T-helper 17 cell (primary cell): ENCODE data around the gene LINC01488. TPM values are rescaled to one million over a fixed set of nuclear protein-coding genes. Genes with fewer than 3 reads are reported as not detected.

Source experiments
- ATAC-seq: fragments of 150-1000 bp; cut with Tn5 transposase; 2 replicates; pipeline ENCODE4 v1.10.0; 2021; ENCODE audit warnings: mild to moderate bottlenecking, moderate library complexity
- DNase-seq, 3 donors: peaks; one replicate each; pipeline versions ENCODE4 v3.0.0 to v3.0.0-alpha.2; 2020 to 2021
- H3K9me3 ChIP-seq: one replicate; pipeline ENCODE4 v1.7.0; 2013; ENCODE audit warnings: low read length, mild to moderate bottlenecking; ENCODE audit not compliant: control insufficient read depth, poor library complexity, severe bottlenecking
- H3K27ac Mint-ChIP-seq: one replicate; pipeline ENCODE4 v1.8.0; 2022; ENCODE audit warnings: mild to moderate bottlenecking, moderate library complexity, mixed read lengths
- H3K27me3 Mint-ChIP-seq: one replicate; pipeline ENCODE4 v1.8.0; 2022; ENCODE audit warnings: mixed read lengths
- H3K36me3 Mint-ChIP-seq: one replicate; pipeline ENCODE4 v1.8.0; 2022; ENCODE audit warnings: low read depth, mixed read lengths
- H3K4me1 Mint-ChIP-seq: one replicate; pipeline ENCODE4 v1.8.0; 2022; ENCODE audit warnings: mild to moderate bottlenecking, mixed read lengths
- H3K4me3 Mint-ChIP-seq: one replicate; pipeline ENCODE4 v1.8.0; 2022; ENCODE audit warnings: mild to moderate bottlenecking, moderate library complexity, mixed read lengths
- total RNA-seq, 4 donors: library from RNA in 2 of 4; stranded (reverse) in 2 of 4; gene quantifications; one replicate each; pipeline ENCODE4 v1.2.3 and lab custom pipeline; 2022 to 2026

LINC01488 gene
- total RNA-seq (not detected), total RNA-seq (lab: John Stamatoyannopoulos, UW) (0 reads per million in 2 donors)

GRCh38 chr11:69481393-69481844 lies at the start of gene LINC01488:
Gene LINC01488 (plus strand): TSS chr11:69481663.
- no peaks in the 10 kb centered on the region for H3K9me3 ChIP-seq
- ATAC-seq (no peak), DNase-seq (no peak)
- Mint-ChIP-seq H3K27me3 (peaks cover 4% of the 10 kb centered on the region), H3K36me3 (no peaks in the 10 kb centered on the region), H3K27ac (no peak within 1 kb of the TSS), H3K4me3 (no peak within 1 kb of the TSS), H3K4me1 (no peaks in the 10 kb centered on the region)

DNA sequence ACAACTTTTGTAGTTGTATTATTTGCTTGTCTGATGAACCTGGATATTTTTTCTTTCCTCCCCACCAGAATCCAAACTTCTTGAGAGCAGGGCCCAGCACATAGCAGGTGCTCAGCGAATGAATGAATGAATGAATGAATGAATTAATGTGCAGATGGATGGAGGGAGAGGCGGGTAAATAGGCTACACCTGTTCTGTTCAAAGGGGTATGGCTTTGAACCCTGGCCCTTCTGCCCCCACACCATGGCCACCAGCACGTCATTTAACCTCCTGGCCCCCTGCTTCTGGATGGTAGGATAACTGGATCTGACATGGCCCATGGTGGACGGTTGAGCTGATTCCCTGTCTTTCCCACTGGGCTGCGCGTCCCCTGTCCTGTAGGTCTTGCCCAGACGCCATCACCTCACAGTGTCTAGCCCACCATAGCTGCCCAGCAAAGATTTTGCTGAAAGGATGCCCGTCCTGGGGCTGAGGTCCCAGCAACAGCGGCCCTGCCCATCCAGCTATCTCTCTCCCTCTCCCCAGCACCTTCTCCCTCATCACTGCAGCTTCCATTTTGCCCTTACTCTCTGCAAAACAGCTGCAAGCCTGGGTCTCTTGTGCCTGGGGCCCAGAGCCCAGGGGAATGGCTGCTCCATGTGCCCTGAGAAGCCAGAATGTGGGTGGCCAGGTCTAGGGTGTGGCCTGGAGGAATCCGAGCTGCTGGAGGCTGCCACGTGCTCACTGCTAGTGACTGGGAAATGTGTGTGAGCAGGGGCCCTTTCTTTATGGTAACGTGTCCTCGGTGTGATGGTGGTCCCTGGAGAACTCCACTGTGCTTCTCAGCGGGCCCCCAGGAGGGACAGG lies 49.3 kb upstream of the LINC01488 start:
- DNase-seq (no peak), ATAC-seq (no peak)
- peaks cover 7% of the 10 kb centered on the region for H3K4me1 Mint-ChIP-seq
- H3K27me3 Mint-ChIP-seq: peaks cover 49% of the 10 kb centered on the region
- H3K4me3 Mint-ChIP-seq: no peak overlapping the region
- peaks cover 5% of the 10 kb centered on the region for H3K36me3 Mint-ChIP-seq
- H3K27ac Mint-ChIP-seq: no peak overlapping the region
- no peaks in the 10 kb centered on the region for H3K9me3 ChIP-seq

GRCh38 chr11:69433741-69434140 lies 47.7 kb upstream of the LINC01488 start:
- Mint-ChIP-seq H3K27ac (no peak overlapping the region), H3K27me3 (peaks cover 40% of the 10 kb centered on the region), H3K4me1 (peaks cover 7% of the 10 kb centered on the region), H3K4me3 (no peak overlapping the region), H3K36me3 (peaks cover 5% of the 10 kb centered on the region)
- no peak for DNase-seq
- H3K9me3 ChIP-seq: no peaks in the 10 kb centered on the region
- no peak for ATAC-seq

DNA sequence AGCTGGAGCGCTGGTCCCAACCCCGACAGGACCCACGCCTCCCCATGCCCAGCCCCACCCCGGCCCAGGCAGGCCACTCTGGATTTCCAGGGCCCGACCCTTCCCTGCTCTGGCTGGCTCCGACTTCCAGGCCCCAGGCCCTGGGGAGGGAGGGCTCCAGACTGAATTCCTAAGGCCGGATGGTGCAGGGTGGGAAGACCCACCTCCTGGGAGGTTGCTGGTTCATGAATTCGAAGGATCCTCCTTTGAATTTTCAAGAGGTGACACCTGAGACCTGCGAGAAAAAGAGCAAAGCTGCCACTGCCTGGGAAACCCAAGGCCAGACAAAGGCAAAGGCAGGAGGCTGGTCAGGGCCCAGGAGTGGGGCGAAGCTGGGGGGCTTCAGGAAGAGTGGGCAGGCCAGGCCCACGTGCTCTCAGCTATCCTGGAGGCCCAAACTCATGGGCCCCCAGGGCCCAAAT lies 47.0 kb upstream of the LINC01488 start:
- H3K27ac Mint-ChIP-seq: no peak overlapping the region
- H3K36me3 Mint-ChIP-seq: peaks cover 5% of the 10 kb centered on the region
- ATAC-seq: no peak
- DNase-seq: no peak
- H3K4me3 Mint-ChIP-seq: no peak overlapping the region
- H3K27me3 Mint-ChIP-seq: peaks cover 39% of the 10 kb centered on the region
- H3K4me1 Mint-ChIP-seq: peaks cover 7% of the 10 kb centered on the region
- no peaks in the 10 kb centered on the region for H3K9me3 ChIP-seq

- H3K9me3 ChIP-seq: no peaks in the 10 kb centered on the region
- Mint-ChIP-seq H3K27me3 (peaks cover 44% of the 10 kb centered on the region), H3K4me3 (no peak overlapping the region), H3K27ac (no peak overlapping the region), H3K36me3 (peaks cover 5% of the 10 kb centered on the region), H3K4me1 (peaks cover 7% of the 10 kb centered on the region)
- DNase-seq: no peak
- no peak for ATAC-seq
Observed at GRCh38 chr11:69435161-69435986, 46.1 kb upstream of the LINC01488 start.

GRCh38 chr11:69436041-69436982 lies 45.2 kb upstream of the LINC01488 start:
- peaks cover 5% of the 10 kb centered on the region for H3K36me3 Mint-ChIP-seq

DNA sequence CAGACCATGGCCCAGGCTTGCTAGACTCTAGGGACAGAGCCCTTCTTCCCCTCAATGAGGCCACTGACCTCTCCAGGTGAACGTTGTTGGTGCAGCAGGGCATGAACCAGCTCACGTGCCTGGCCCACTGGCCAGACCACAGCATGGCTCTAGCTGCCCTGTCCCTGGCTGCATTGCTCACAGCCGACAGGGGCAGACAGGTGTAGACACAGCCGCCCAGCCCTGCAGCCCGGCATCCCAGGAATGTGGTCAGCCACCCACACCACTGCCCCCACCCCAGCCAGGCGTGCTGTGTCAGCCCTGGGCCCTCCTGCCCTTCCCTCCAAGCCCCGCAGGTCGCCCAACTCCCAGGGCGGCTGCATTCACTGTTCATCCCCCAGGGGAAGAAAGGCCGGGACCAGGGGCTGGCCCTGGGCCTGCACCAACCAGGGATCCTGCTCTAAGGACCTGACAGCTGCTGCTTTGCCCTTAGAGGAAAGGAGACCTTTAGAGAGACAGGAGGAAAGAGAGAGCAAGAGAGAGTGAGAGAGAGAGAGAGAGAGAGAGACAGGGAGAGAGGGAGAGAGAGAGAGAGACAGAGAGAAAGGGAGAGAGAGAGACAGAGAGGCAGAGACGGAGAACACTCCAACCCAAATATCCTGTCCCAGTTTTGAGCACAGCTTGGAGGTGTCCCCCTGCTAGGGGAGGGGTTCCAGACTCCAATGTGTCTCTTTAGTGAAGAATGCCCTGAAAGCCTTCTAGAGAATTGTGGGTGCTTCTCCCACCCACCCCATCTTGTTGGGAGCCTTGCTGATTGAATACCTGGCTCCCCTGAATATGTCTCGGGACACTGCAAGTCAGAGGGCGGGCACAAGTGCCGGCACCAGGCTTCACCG lies 44.2 kb upstream of the LINC01488 start:
- no peak for DNase-seq
- peaks cover 5% of the 10 kb centered on the region for H3K36me3 Mint-ChIP-seq
- H3K9me3 ChIP-seq: no peaks in the 10 kb centered on the region
- H3K27me3 Mint-ChIP-seq: peaks cover 37% of the 10 kb centered on the region
- no peak overlapping the region for H3K27ac Mint-ChIP-seq
- peaks cover 4% of the 10 kb centered on the region for H3K4me1 Mint-ChIP-seq
- no peak for ATAC-seq
- no peak overlapping the region for H3K4me3 Mint-ChIP-seq

More at GRCh38 chr11:69436041-69436982, 45.2 kb upstream of the LINC01488 start:
- no peak for DNase-seq
- ATAC-seq: no peak
- Mint-ChIP-seq H3K4me3 (no peak overlapping the region), H3K27me3 (peaks cover 41% of the 10 kb centered on the region), H3K27ac (no peak overlapping the region), H3K4me1 (peaks cover 5% of the 10 kb centered on the region)
- no peaks in the 10 kb centered on the region for H3K9me3 ChIP-seq

- Mint-ChIP-seq H3K27ac (no peak overlapping the region), H3K36me3 (peaks cover 5% of the 10 kb centered on the region), H3K27me3 (peaks cover 37% of the 10 kb centered on the region), H3K4me3 (no peak overlapping the region), H3K4me1 (peaks cover 4% of the 10 kb centered on the region)
- DNase-seq (no peak), ATAC-seq (no peak)
- H3K9me3 ChIP-seq: no peaks in the 10 kb centered on the region
Observed at GRCh38 chr11:69437876-69438205, 43.6 kb upstream of the LINC01488 start.

DNA sequence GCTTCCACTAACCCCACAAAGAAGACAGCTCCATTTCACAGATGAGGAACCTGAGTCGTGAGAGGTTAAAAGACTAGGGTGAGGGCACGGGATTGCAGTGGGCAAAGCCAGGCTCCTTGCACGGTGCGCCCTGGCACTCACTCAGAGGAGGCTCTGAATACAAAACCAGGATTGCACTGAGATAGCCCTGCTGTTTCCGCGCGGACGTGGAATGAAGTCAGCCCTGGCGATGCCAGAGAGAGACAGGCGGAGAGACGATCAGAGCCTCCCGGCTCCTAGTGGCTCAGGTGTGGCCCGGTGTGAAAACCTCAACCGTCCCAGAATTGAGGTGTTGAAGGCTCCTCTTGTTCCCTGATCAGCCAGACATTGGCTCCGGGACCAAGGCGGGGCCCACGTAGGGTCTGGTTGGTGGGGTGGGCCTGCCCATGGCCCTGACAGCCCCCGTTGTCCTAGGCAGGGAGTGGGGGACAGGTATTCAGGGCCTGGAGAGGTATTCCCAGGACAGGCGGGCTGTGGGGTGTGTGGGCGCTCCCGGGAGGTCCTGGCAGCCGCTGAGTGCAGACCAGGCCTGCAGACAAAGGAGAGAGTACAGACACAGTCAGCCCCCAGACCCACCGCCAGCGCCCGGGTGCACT lies 43.1 kb upstream of the LINC01488 start:
- H3K27me3 Mint-ChIP-seq: peaks cover 32% of the 10 kb centered on the region
- no peaks in the 10 kb centered on the region for H3K9me3 ChIP-seq
- peaks cover 3% of the 10 kb centered on the region for H3K4me1 Mint-ChIP-seq
- no peak for DNase-seq
- H3K27ac Mint-ChIP-seq: no peak overlapping the region
- no peak for ATAC-seq
- peaks cover 3% of the 10 kb centered on the region for H3K36me3 Mint-ChIP-seq
- H3K4me3 Mint-ChIP-seq: no peak overlapping the region

DNA sequence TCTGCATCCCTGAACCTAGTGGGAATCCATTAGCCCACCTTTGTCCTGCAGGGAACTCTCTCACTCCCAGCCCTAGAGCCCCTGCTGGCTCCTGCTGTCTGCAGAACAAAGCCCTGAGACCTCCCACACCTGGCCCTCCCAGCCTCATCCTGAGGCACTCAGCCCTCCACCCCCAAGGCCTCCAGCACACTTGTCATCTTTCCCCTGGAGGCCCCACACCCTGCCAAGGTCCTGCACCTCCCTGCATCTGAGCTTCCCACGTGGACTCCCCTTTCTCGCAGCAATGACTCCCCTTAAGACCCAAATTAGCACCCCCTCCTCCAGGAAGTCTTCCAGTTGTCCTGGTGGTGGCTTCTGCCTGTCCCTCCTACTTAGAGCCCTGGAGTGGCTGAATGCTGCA lies 42.3 kb upstream of the LINC01488 start:
- no peak overlapping the region for H3K27ac Mint-ChIP-seq
- peaks cover 2% of the 10 kb centered on the region for H3K4me1 Mint-ChIP-seq
- H3K27me3 Mint-ChIP-seq: peaks cover 27% of the 10 kb centered on the region
- no peak overlapping the region for H3K4me3 Mint-ChIP-seq
- H3K36me3 Mint-ChIP-seq: peaks cover 2% of the 10 kb centered on the region
- no peaks in the 10 kb centered on the region for H3K9me3 ChIP-seq
- DNase-seq (no peak), ATAC-seq (no peak)

GRCh38 chr11:69439651-69440464 lies 41.6 kb upstream of the LINC01488 start:
- Mint-ChIP-seq H3K4me1 (peaks cover 2% of the 10 kb centered on the region), H3K4me3 (no peak overlapping the region), H3K27me3 (peaks cover 24% of the 10 kb centered on the region), H3K36me3 (peaks cover under 1% of the 10 kb centered on the region), H3K27ac (no peak overlapping the region)
- DNase-seq: no peak
- H3K9me3 ChIP-seq: no peaks in the 10 kb centered on the region
- ATAC-seq: no peak
